MM.1S (cell line): ENCODE data around the gene MAGOH.

Experiments
- EZH2 ChIP-seq: fragments of 300-600 bp; sonication (generic); optimal IDR thresholded peaks from 2 replicates; pipeline ENCODE3; 2017; ENCODE audit warnings: low read depth, mild to moderate bottlenecking, antibody characterized with exemption, low read length, mixed read lengths
- TF ChIP-seq, protein P1 (sequence below): fragments of 300-600 bp; sonication (generic); IDR thresholded peaks from 2 replicates; pipeline ENCODE4 v1.5.1; 2016; ENCODE audit warnings: antibody characterized with exemption, low read length, mixed read lengths

DNA sequence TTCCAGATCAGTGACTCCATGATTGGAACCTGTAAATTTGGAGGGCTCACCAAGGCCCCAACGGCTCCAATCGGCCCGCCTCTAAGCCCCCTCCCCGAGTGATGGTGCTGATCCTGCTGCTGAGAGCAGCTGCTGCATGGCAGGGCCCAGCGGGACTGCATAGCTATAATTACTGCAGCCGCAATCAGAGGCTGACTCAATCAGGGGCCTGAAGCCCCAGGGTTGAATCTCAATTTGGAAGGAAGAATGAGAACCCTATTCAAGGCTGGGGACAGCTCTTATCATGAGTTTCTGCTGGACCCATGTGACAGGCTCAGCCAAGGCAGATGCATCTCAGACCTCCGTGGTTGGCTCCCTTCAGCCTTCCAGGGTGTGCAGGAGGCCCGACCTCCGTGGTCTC is 42.8 kb upstream of the MAGOH start:
- TF ChIP-seq, protein P1, sequence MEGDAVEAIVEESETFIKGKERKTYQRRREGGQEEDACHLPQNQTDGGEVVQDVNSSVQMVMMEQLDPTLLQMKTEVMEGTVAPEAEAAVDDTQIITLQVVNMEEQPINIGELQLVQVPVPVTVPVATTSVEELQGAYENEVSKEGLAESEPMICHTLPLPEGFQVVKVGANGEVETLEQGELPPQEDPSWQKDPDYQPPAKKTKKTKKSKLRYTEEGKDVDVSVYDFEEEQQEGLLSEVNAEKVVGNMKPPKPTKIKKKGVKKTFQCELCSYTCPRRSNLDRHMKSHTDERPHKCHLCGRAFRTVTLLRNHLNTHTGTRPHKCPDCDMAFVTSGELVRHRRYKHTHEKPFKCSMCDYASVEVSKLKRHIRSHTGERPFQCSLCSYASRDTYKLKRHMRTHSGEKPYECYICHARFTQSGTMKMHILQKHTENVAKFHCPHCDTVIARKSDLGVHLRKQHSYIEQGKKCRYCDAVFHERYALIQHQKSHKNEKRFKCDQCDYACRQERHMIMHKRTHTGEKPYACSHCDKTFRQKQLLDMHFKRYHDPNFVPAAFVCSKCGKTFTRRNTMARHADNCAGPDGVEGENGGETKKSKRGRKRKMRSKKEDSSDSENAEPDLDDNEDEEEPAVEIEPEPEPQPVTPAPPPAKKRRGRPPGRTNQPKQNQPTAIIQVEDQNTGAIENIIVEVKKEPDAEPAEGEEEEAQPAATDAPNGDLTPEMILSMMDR = no peak
- TF ChIP-seq EZH2 = no peak
